MM.1S (cell line): ENCODE results near the gene COG2.
"Not testable (repeated sequence)": the region's sequence is repeated elsewhere in the genome, so short reads cannot be mapped to it uniquely, and the experiment has no call there.

Experiments used
- EZH2 ChIP-seq: fragments of 300-600 bp; sonication (generic); optimal IDR thresholded peaks from 2 replicates; pipeline ENCODE3; 2017; ENCODE audit warnings: low read depth, mild to moderate bottlenecking, antibody characterized with exemption, low read length, mixed read lengths
- TF ChIP-seq, protein P1 (sequence below): fragments of 300-600 bp; sonication (generic); IDR thresholded peaks from 2 replicates; pipeline ENCODE4 v1.5.1; 2016; ENCODE audit warnings: antibody characterized with exemption, low read length, mixed read lengths

DNA sequence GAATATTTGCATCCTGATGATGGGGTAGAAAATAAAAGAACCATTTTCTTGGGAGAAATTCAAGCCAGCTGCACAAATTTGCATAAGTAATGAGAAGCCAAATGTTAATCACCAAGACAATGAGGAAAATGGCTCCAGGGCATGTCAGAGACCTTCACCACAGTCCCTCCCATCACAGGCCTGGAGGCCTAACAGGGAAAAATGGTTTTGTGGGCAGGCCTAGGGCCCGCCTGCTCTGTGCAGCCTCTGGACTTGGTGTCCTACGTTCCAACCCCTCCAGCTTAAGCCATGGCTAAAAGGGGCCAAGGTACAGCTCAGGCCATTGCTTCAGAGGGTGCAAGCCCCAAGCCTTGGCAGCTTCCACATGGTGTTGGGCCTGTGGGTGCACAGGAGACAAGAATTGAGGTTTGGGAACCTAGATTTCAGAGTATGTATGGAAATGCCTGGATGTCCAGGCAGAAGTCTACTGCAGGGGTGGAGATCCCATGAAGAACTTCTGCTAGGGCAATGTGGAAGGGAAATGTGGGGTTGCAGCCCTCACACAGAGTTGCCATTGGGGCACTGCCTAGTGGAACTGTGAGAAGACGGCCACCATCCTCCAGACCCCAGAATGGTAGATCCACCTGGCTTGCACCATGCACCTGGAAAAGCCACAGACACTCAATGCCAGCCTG, 79.7 kb downstream of the COG2 start:
- TF ChIP-seq, protein P1, sequence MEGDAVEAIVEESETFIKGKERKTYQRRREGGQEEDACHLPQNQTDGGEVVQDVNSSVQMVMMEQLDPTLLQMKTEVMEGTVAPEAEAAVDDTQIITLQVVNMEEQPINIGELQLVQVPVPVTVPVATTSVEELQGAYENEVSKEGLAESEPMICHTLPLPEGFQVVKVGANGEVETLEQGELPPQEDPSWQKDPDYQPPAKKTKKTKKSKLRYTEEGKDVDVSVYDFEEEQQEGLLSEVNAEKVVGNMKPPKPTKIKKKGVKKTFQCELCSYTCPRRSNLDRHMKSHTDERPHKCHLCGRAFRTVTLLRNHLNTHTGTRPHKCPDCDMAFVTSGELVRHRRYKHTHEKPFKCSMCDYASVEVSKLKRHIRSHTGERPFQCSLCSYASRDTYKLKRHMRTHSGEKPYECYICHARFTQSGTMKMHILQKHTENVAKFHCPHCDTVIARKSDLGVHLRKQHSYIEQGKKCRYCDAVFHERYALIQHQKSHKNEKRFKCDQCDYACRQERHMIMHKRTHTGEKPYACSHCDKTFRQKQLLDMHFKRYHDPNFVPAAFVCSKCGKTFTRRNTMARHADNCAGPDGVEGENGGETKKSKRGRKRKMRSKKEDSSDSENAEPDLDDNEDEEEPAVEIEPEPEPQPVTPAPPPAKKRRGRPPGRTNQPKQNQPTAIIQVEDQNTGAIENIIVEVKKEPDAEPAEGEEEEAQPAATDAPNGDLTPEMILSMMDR = not testable (repeated sequence)
- TF ChIP-seq EZH2 = not testable (repeated sequence)
